ENCODE measurements around the gene VPS33A.

DNA sequence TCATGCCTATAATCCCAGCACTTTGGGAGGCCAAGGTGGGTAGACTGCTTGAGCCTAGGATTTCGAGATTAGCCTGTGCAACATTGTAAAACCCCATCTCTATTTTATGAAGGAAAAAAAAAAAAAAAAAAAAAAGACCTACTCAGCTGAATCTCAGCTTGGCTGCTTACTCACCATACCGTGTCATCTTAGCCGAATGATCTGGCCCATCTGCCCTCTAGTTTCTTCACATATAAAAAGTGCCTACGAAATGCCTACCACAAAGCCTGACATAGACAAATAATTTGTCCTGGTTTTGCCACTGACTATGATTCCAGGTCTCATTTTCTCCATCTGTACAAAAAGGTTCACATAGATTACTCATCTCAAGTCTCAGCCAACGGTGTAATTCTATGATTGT, 50.5 kb downstream of the VPS33A start:
- TF ChIP-seq EZH2 (IDR thresholded peaks at IDR 0.05; ENCODE audit: borderline replicate concordance, low read length) (no peak), CTCF (conservative IDR thresholded peaks at IDR 0.05 in 1 of 2, IDR thresholded peaks at IDR 0.05 in 1 of 2; ENCODE audit: extremely low read depth in 1 of 2, insufficient read depth in 1 of 2, low read depth in 1 of 2, low read length in 2 of 2) (no peak)
